Measurements from ENCODE around the gene OPHN1. TPM values are rescaled to one million over a fixed set of nuclear protein-coding genes. Genes with fewer than 3 reads are reported as not detected.

OPHN1 gene
- total RNA-seq, 4 donors from 2014 or later: 2.3 to 10.8 (median 4.6) TPM

- in situ Hi-C loops (cut with MboI; ENCODE audit: low sequenced_read_pairs in 4 of 4) (no loop called here), intact Hi-C loops (cut with DNase I; ENCODE audit: low total_unique reads) (no loop called here)
- Histone ChIP-seq H3K27ac (no peak overlapping the region), H3K27me3 (no peaks in the 10 kb centered on the region), H3K9me3 (no peaks in the 10 kb centered on the region), H3K4me3 (no peak overlapping the region), H3K36me3 (no peaks in the 10 kb centered on the region), H3K4me1 (no peaks in the 10 kb centered on the region)
- TF ChIP-seq POLR2A (IDR thresholded peaks at IDR 0.05): no peak
- TF ChIP-seq, protein P1, sequence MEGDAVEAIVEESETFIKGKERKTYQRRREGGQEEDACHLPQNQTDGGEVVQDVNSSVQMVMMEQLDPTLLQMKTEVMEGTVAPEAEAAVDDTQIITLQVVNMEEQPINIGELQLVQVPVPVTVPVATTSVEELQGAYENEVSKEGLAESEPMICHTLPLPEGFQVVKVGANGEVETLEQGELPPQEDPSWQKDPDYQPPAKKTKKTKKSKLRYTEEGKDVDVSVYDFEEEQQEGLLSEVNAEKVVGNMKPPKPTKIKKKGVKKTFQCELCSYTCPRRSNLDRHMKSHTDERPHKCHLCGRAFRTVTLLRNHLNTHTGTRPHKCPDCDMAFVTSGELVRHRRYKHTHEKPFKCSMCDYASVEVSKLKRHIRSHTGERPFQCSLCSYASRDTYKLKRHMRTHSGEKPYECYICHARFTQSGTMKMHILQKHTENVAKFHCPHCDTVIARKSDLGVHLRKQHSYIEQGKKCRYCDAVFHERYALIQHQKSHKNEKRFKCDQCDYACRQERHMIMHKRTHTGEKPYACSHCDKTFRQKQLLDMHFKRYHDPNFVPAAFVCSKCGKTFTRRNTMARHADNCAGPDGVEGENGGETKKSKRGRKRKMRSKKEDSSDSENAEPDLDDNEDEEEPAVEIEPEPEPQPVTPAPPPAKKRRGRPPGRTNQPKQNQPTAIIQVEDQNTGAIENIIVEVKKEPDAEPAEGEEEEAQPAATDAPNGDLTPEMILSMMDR (IDR thresholded peaks at IDR 0.05 in 4 of 5, conservative IDR thresholded peaks at IDR 0.05 in 1 of 5): no peak
- DNase-seq (no peak), ATAC-seq (no peak)
These were observed 7.1 kb upstream of the OPHN1 start for GRCh38 chrX:68440442-68440841.

DNA sequence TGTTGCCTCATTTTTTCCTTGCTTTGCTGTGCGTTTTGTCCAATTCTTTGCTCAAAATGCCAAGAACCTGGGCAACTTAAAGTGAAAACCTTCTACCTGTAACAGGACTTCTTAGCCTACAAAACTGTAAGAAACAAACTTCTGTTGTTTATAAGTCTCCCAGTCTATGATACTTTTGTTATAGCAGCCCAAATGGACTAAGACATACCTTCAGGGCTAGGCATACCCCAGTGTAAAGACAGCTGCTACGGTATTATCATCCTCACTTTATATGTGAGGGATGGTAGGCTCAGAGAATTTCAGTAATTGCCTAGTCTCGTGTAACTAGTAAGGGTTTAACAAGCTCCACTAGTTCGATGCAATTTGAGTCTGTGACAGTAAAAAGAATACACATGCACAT is 6.0 kb upstream of the OPHN1 start:
- DNase-seq (no peak), ATAC-seq (no peak)
- Histone ChIP-seq H3K27me3 (no peaks in the 10 kb centered on the region), H3K4me3 (no peak overlapping the region), H3K4me1 (peaks cover 0 to under 1% of the 10 kb centered on the region in 2 donors), H3K9me3 (no peaks in the 10 kb centered on the region), H3K36me3 (no peaks in the 10 kb centered on the region), H3K27ac (no peak overlapping the region)
- in situ Hi-C loops (cut with MboI; ENCODE audit: low sequenced_read_pairs in 4 of 4): no loop called here
- intact Hi-C loops (cut with DNase I; ENCODE audit: low total_unique reads): no loop called here
- TF ChIP-seq, protein P1 (IDR thresholded peaks at IDR 0.05 in 4 of 5, conservative IDR thresholded peaks at IDR 0.05 in 1 of 5): no peak
- no peak for TF ChIP-seq POLR2A (IDR thresholded peaks at IDR 0.05)

- in situ Hi-C loops (cut with MboI; ENCODE audit: low sequenced_read_pairs in 4 of 4) (no loop called here), intact Hi-C loops (cut with DNase I; ENCODE audit: low total_unique reads) (no loop called here)
- H3K4me3 ChIP-seq: no peak overlapping the region
These were observed 5.3 kb upstream of the OPHN1 start for GRCh38 chrX:68438575-68438974.

GRCh38 chrX:68433981-68434299 is 645 bp upstream of the OPHN1 start:
- ATAC-seq: peak in 1 of 2 donors; percentile 7
- peaks cover 0 to 3% of the 10 kb centered on the region in 2 donors for H3K4me1 ChIP-seq
- H3K27ac ChIP-seq: peak overlapping the region; percentile 83 to 91 (median 86)
- H3K27me3 ChIP-seq: no peaks in the 10 kb centered on the region
- no peaks in the 10 kb centered on the region for H3K9me3 ChIP-seq
- in situ Hi-C loops (cut with MboI; ENCODE audit: low sequenced_read_pairs in 4 of 4) (no loop called here), intact Hi-C loops (cut with DNase I; ENCODE audit: low total_unique reads) (loop anchor here (1.0 to 2.0 kb wide), 2 partner anchors 17 to 64 kb away; no protein-coding TSS in a partner anchor)
- no peak for DNase-seq
- no peaks in the 10 kb centered on the region for H3K36me3 ChIP-seq
- H3K4me3 ChIP-seq: peak overlapping the region; percentile 61 to 77 (median 72)
- TF ChIP-seq, protein P1 (IDR thresholded peaks at IDR 0.05 in 4 of 5, conservative IDR thresholded peaks at IDR 0.05 in 1 of 5): no peak
- TF ChIP-seq POLR2A (IDR thresholded peaks at IDR 0.05): no peak

More at GRCh38 chrX:68438575-68438974, 5.3 kb upstream of the OPHN1 start:
- TF ChIP-seq, protein P1 (IDR thresholded peaks at IDR 0.05 in 4 of 5, conservative IDR thresholded peaks at IDR 0.05 in 1 of 5): no peak
- no peak for TF ChIP-seq POLR2A (IDR thresholded peaks at IDR 0.05)
- H3K9me3 ChIP-seq: no peaks in the 10 kb centered on the region
- H3K27ac ChIP-seq: no peak overlapping the region
- no peaks in the 10 kb centered on the region for H3K27me3 ChIP-seq
- H3K4me1 ChIP-seq: peaks cover 0 to 3% of the 10 kb centered on the region in 2 donors
- H3K36me3 ChIP-seq: no peaks in the 10 kb centered on the region
- no peak for DNase-seq
- ATAC-seq: no peak

DNA sequence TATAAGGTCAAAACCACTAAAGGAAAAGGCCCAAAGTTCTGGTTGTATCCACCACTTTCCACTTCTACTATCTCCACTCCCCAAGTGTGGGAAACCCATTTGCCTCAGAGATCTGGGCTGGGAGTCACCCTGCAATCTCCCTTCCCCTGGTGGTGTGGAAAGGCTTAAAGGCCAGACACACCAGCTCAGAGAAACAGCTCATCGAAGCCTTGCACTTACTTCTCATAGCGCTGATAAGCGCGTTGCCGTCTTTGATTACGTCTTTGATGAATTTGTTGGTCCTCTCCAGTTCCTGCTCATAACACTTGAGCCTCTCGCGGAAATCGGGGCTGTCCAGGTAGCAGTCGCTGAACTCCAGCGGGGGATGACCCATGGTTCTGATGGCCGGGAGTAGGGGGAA is 647 bp downstream of the OPHN1 start:
- intact Hi-C loops (cut with DNase I; ENCODE audit: low total_unique reads): loop anchor here (1.0 to 2.0 kb wide), 2 partner anchors 16 to 66 kb away; no protein-coding TSS in a partner anchor

More for the DNA sequence above, 647 bp downstream of the OPHN1 start:
- H3K36me3 ChIP-seq: no peaks in the 10 kb centered on the region
- no peaks in the 10 kb centered on the region for H3K9me3 ChIP-seq
- H3K27me3 ChIP-seq: no peaks in the 10 kb centered on the region
- H3K4me3 ChIP-seq: peak overlapping the region; percentile 61 to 77 (median 72)
- in situ Hi-C loops (cut with MboI; ENCODE audit: low sequenced_read_pairs in 4 of 4): no loop called here
- TF ChIP-seq POLR2A (IDR thresholded peaks at IDR 0.05): no peak
- TF ChIP-seq, protein P1 (IDR thresholded peaks at IDR 0.05 in 4 of 5, conservative IDR thresholded peaks at IDR 0.05 in 1 of 5): no peak
- H3K4me1 ChIP-seq: peaks cover 0 to 3% of the 10 kb centered on the region in 2 donors
- DNase-seq (no peak), ATAC-seq (peak; percentile 6 to 9)
- H3K27ac ChIP-seq: peak overlapping the region; percentile 83 to 91 (median 86)
